ENCODE results near the gene PRIM2.
A peak's percentile ranks its signal among the peaks of the same experiment; 100 is the strongest.

- TF ChIP-seq HES2 (IDR thresholded peaks at IDR 0.05) (no peak), CTCF (IDR thresholded peaks at IDR 0.05) (no peak), USF2 (IDR thresholded peaks at IDR 0.05) (peak; percentile 50; the same call in 1 of the 2 replicates), POLR2A (IDR thresholded peaks at IDR 0.05; ENCODE audit: low read length) (no peak), RAD21 (conservative IDR thresholded peaks at IDR 0.05 in 1 of 2, IDR thresholded peaks at IDR 0.05 in 1 of 2) (0 out of 5 replicates have a peak, but pooled peaks of 1 of the 2 experiments have one; percentile 29), FOSB (CRISPR knock-in tag; IDR thresholded peaks at IDR 0.05) (no peak), HDAC2 (IDR thresholded peaks at IDR 0.05) (no peak), REST (IDR thresholded peaks at IDR 0.05) (no peak), EP300 (IDR thresholded peaks at IDR 0.05) (no peak), BHLHE40 (IDR thresholded peaks at IDR 0.05; ENCODE audit: low read depth, low read length) (no peak)
Observed at GRCh38 chr6:57313711-57314471, 3.5 kb upstream of the PRIM2 start.

Data from A549 (cell line).